Astrocyte of the cerebellum (primary cell): ENCODE results near the gene NPM1.

ENCODE experiments used
- DNase-seq: peaks from one replicate; pipeline ENCODE4 v3.0.0-alpha.2; 2011; ENCODE audit warnings: low read depth
- H3K4me3 ChIP-seq: 2 replicates; pipeline ENCODE4 v1.5.1; 2011; ENCODE audit warnings: mild to moderate bottlenecking, low read depth, low read length, moderate library complexity
- in situ Hi-C: cut with HindIII; loops from 2 replicates; pipeline ENCODE4 v1.10.0; 2017; ENCODE audit warnings: low sequenced_read_pairs
- TF ChIP-seq, protein P1 (sequence below): IDR thresholded peaks from 2 replicates; pipeline ENCODE4 v1.5.1; 2012; ENCODE audit warnings: low read length, low read depth, moderate library complexity, mild to moderate bottlenecking; ENCODE audit errors: missing control alignments

NPM1 gene

DNA sequence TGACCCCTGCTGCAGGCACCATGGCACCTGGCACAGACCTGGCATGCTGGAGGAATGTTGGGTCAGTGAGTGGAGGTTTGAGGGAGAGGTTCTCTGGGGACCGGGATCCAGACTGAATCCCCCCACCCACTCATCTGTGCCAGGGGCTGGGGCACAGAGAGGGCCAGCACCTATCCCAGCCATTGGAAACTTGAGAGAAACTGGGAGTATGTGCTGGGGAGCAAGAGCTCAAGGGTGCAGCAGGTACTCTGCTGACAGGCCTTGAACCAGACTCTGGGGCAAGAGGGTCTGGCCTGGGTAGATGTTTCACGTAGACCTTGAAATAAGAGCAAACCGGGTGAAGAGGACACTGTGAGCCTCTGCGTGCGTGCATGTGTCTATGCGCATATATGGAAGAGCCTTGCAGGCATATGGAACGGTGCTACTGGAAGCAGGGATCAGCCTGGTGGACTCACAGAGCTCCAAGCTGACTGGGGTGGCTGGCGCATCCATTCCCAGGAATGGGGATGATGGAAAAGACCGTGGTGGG is 40.6 kb downstream of the NPM1 start:
- TF ChIP-seq, protein P1, sequence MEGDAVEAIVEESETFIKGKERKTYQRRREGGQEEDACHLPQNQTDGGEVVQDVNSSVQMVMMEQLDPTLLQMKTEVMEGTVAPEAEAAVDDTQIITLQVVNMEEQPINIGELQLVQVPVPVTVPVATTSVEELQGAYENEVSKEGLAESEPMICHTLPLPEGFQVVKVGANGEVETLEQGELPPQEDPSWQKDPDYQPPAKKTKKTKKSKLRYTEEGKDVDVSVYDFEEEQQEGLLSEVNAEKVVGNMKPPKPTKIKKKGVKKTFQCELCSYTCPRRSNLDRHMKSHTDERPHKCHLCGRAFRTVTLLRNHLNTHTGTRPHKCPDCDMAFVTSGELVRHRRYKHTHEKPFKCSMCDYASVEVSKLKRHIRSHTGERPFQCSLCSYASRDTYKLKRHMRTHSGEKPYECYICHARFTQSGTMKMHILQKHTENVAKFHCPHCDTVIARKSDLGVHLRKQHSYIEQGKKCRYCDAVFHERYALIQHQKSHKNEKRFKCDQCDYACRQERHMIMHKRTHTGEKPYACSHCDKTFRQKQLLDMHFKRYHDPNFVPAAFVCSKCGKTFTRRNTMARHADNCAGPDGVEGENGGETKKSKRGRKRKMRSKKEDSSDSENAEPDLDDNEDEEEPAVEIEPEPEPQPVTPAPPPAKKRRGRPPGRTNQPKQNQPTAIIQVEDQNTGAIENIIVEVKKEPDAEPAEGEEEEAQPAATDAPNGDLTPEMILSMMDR = no peak
- in situ Hi-C loops = loop anchor here (10.0 kb wide), 1 partner anchor 747 kb away; no protein-coding TSS in a partner anchor
- no peak for DNase-seq
- H3K4me3 ChIP-seq = no peak overlapping the region

DNA sequence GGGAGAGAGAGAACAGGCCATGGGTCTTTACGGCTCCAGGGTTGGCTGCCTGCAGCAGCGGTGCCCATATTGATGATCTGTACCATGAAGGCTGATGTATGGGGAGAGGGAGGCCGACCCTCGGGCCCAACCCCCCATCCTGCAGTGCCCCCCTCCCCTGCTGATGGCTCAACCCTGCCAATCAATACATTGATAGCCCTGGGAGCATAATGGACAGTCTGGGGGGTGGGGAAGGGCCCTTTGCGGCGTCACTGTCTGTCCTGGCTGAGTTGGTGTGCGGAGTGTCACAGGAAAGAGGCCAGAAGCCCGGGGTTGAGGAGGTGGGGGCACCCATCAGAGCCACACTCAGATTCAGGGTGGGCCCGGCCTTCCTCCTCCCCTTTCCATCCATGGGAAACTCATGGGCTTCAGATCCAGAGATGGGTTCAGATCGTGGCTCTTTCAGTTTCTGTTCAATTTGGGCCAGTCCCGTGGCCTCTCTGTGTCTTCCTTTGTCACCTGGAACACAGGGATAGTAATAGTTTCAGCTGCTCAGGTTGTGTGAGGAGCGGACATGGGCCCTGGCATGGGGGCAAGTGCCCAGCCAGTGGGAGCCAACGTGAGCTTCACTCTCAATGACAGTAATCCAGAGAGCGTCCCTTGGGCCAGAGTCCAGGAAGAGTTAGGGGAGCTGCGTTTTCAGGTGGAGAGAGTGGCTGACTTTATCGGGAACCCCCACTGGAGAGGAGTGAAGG is 41.3 kb downstream of the NPM1 start:
- no peak overlapping the region for H3K4me3 ChIP-seq
- TF ChIP-seq, protein P1 = no peak
- no peak for DNase-seq
- in situ Hi-C loops = loop anchor here (10.0 kb wide), 1 partner anchor 746 kb away; no protein-coding TSS in a partner anchor

DNA sequence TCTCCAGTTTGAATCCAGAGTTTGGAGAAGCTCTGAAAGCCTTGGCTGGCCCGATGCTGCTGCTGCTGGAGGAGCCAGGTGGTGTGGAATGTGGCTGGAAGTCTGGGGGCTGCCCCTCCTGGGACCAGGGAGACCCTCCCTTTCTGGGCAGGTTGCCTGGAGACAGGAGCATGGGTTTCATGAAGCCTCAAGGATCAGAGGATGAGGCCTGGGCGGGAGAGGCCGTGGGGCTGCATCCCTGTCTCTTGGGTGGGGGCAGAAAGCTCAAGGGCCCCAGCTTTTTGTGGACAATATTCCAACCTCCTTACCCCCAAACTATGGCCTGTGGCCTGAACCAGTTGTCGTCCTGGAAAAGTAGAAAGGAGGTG is 41.9 kb downstream of the NPM1 start:
- TF ChIP-seq, protein P1 = no peak
- in situ Hi-C loops = loop anchor here (10.0 kb wide), 1 partner anchor 745 kb away; no protein-coding TSS in a partner anchor
- no peak overlapping the region for H3K4me3 ChIP-seq
- no peak for DNase-seq

DNA sequence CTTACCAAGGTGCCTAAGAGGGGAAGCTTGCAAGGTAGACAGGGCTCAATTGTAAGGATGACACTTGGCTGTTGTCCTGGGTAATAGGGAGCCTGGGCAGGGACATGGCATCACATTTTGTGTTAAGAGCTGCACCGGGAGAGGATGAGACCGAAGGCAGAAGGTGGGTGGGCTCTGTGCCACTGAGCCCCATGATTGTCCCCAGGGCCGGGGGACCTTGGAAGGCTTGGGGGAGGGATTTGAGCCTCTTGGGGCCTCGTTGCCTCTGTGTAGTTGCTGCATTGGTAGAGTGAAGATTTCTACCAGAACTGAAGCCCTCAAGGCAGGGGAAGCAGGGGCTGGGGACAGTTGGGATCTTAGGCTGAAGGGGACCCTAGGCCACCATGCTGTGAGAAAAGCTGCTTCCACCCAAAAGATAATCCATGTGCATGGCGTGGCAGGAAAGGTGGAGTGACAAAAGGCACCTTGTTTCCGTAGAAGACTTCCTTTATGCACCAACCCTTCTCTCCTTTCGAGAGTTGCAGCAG is 43.7 kb downstream of the NPM1 start:
- H3K4me3 ChIP-seq = no peak overlapping the region
- DNase-seq = no peak
- in situ Hi-C loops = no loop called here
- TF ChIP-seq, protein P1 = no peak

DNA sequence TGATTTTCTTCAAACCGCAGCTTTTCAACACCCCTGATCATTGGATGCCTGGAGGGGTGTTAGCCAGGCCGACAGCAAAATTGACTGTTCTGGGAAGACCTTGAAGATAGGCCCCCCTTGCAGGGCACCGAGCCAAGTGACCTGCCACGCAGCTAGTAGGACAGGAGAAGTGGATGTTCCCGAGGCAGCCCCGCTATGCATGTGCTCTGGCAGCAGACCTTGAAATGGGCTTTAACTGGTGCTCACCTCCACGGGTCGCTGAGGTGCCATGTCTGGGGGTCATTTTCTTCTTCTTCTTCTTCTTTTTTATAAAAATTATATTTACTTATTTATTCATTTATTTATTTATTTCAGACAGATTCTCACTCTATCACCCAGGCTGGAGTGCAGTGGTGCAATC is 44.4 kb downstream of the NPM1 start:
- in situ Hi-C loops = no loop called here
- no peak overlapping the region for H3K4me3 ChIP-seq
- no peak for DNase-seq
- TF ChIP-seq, protein P1 = no peak

DNA sequence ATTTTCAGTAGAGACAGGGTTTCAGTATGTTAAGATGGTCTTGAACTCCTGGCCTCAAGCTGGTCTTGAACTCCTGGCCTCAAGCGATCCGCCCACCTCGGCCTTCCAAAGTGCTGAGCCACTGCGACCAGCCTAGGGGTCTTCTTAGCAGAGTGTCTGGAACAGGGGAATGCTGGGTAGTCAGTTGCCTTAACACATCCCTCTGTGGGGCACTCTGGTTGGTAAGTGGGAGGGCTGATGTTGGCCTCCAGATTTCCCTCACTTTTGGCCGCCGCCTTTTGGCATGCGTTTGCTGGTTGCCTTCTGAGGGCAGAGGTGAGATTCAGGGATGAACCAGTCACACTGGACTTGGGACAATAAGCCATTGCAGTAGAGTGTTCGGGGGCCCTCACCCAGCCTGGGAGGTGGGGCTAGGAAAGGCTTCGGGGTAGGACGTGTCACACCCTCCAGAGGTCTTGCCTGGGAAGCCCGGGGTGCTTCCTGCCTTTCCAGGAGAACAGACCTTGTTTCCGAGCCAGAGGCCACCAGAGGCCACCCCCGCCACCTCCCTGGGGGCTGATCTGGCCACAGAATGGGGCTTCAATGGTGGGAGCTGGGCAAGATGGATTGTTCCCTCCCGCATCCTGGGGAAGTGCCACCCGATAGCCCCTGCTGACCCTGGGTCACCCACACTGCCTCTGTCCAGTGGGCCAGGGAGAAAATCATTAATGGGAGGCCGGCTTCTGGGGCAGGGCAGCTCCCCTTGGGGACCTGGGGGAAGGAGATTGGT is 45.1 kb downstream of the NPM1 start:
- no peak overlapping the region for H3K4me3 ChIP-seq
- in situ Hi-C loops = no loop called here
- TF ChIP-seq, protein P1 = no peak
- DNase-seq = no peak
